ENCODE data around the gene CEMIP2.

CEMIP2 gene

DNA sequence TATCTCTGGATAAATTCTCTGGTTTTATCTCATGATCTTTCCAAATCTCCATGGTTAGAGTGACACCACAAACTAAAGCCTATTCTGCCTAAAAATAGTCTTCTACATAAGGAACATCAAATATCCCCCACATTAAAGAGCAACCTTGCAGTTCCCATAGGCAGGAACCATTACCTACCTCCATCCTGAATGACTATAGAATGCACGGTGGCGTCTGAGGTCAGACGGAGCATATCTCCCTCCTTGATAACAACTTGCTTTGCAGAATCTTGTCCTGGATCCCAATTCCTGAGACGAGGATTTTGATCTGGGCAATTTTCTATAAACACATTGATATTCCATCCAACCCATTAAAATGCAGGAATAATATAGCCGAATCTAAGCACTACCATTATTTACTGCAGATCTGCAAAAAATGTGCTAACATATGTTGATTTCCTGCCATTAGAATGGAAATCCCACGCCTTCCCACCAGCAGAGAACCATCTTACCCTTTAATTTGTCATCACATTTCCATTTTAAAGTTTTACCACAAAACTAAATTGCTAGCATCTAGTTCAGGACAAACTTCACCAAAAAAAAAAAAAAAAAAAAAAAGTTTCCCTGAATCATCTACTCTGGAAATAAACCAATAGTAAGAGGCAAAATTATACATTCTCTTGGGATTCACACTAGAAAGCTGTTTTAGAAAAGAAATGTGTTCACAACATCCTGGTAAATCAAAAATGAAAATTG is 22.1 kb downstream of the CEMIP2 start:
- no peak for DNase-seq

DNA sequence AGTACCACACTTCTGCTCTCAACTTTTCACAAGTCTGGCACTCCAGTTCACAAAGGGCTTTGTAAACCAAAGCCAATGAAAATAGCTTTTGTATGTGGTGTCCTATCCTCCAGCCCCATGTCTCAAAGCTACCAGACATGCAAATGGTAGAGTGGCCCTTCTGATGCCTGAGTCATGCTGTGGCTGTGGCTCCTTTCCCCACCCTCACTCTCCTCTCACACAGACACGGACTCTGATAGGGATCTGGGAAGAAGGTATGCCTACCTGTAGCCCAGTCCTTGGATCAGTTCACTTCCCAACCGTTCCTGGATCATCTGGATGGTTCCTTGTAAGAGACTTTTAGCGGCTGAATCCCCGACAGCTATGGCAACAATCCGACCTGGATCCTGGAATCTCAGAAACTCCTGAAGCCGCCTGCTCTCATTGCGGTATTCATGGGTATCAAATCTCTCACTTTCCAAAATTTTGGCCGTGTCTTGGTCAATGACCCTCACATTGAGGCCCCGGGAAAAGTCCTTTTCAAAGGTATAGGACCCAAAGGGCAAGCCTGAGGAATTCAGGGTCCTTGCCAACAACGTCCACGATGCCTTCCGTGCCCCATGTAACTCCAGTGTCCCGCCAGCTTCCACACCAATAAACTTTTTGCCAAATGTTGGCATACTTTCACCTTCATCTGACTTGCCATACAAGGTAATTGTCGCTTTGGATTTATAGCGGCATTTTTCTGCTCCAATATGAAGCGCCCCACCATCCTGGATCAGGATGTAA is 23.4 kb downstream of the CEMIP2 start:
- DNase-seq = no peak

DNA sequence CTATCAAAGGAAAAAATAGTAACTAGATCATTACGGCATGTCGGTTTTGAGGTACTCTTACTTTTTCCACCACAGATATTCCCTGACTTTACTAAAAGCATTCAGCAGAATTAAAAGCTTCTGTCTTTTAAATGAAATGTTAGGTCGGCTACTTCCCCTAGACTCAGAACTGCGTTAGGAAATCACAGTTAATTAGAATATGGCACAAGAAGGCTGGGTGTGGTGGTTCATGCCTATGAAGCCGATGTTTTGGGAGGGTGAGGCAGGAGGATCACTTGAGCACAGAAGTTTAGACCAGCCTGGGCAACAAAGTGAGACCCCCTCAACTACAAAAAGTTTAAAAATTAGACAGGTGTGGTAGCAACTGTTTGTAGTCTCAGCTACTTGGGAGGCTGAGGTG is 24.4 kb downstream of the CEMIP2 start:
- no peak for DNase-seq

DNA sequence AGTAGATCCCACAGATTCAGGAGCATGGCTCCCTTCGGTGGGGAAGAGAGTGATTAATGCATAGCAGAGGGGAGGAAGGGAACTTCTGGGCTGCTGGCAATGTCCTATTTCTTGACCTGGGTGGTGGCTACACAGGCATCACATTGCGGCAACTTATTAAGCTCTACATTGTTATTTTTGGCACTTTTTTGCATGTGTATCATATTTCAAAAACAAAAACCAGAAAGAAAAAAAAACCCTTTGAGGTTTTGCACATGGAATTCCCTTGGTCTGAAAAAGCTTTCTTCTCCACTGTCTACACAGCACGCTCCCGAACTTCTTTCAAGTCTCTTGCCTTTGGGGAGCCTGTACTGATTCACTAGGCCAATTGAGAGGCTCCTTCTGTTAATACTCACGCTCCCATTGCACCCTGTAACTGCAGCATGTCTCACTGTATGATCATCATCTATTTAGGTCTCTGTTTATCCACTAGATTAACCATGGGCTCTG is 25.1 kb downstream of the CEMIP2 start:
- no peak for DNase-seq

DNA sequence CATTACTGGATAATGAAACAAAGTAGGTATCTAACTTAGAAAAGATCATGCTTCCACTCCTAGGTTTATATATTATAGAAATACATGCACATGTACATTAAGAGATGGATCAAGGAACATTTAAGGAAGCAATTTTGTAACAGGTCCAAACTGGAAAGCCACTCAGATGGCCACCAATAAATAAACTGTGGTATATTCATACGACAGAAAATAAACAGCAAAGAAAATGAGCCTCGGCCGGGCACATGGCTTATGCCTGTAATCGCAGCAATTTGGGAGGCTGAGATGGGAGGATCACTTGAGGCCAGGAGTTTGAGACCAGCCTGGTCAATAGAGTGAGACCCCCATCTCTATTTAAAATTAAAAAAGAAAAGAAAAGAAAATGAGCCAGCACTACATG is 25.6 kb downstream of the CEMIP2 start:
- no peak for DNase-seq

DNA sequence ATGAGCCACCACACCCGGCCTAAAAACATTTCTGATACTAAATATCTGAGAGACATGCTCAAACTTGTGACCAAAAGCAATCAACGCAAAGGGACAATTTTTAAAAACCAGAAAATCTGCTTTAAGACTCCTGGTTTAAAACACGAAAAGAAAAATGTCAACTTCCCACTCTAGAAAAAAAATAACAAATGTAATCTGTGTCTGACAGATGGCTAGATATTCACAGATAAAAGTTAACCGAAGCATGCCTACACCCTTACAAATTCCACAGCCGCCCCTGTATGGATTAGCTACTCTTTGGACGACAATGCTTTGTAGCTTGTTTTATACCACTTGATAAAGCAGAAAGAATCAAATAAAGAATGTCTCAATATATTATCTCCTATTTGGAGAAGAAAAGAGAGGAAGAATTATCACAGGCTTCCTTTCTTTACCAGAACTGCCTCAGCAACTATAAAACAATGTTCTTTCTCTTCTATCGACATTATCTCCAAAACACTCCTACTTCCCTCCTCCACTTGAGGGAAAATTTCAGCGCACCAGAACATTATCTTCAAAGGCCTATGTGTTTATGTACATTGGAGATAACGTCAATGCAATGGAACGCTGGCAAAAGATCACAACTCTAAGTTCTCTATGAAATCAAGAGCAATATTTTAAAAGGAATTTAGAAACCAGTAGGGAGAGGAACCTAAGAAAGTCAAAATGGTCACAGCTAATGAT is 26.2 kb downstream of the CEMIP2 start:
- no peak for DNase-seq

DNA sequence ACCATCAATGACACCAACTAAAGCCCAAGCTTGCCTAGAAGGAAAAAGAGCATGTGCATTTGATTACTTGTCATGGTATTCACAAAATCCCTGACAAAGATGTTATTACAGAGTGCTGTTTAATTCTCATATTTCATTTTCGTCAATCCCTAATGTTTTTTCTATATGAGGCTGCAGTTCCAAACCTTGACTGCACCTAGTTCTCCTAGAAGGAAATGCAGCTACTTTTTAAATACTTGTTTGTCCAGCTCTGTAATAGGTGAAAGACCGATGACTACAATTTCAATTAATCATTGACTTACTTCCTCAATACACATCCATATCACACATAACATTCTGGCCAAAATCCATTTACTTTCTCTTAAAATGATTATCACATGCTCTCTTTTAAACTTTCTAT is 28.1 kb downstream of the CEMIP2 start:
- no peak for DNase-seq

DNA sequence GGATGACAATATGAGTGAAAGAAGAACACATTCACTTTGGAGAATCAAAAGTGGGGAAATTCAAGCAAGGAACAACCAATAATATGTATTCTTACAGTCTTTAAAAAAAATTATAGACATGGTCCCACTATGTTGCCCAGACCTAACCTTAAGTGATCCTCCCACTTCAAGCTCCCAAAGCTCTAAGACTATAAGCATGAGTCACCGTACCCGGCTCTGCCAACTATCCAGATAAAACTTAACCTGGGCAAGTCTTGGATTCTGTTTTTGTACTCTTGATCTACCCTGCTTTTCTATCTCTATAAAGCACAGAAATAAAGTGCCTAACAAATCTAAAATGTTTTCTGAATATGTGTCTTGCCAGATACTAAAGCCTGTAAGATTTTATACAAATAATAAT is 30.9 kb downstream of the CEMIP2 start:
- DNase-seq = no peak

DNA sequence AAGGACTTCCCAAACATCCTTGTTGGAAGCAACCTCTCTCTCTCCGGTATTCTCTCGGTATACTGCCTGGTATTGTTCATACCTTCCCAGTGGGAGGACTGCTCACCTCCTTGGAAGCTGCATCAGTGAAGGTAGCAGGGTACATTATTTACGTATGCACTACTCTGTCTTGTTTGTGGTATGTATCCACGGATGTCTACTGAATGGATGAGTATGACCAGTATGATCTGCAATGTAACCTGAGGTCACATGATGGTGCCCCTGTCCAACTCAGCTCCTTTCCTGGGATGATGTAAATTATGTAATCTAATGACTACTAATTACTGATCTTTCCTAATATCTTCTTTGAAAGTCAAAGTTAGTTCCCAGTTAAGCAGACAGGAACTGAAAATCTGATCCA is 32.1 kb downstream of the CEMIP2 start:
- DNase-seq = no peak

DNA sequence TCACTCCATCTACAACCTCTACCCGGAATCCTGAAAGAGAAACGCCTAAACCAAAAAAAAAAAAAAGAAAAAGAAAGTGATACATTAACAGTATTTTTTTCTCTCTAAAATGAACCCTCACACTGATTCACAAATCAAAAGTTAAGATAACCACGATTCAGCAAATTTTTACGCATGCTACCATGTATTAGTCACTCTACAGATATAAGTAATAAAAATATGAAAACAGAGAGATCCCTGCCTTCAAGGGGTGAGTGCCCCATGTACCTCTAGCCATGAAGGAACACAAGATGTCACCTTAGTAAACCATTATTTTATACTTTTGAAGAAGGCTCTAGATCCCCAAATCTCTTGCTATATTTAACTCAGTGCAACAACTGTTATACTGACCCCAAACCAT is 33.4 kb downstream of the CEMIP2 start:
- no peak for DNase-seq

DNA sequence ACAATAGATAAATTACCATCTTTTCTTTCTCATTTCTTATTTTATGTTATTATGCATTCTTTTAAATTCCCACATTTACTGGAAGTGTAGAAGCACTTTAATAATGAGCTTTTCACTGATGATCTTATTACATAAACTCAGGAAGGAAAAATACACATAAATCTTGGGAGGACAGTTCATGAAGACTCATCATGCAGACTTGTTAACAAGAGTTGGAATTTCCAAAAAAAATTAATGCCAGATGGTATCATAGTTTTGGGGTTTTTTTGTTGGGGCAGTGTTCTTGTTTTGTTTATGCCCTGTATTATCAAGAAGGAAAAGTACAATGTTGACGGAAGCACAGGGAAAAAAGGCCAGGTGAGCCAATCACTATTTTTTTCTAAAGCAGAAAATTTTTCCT is 35.1 kb downstream of the CEMIP2 start:
- no peak for DNase-seq

DNA sequence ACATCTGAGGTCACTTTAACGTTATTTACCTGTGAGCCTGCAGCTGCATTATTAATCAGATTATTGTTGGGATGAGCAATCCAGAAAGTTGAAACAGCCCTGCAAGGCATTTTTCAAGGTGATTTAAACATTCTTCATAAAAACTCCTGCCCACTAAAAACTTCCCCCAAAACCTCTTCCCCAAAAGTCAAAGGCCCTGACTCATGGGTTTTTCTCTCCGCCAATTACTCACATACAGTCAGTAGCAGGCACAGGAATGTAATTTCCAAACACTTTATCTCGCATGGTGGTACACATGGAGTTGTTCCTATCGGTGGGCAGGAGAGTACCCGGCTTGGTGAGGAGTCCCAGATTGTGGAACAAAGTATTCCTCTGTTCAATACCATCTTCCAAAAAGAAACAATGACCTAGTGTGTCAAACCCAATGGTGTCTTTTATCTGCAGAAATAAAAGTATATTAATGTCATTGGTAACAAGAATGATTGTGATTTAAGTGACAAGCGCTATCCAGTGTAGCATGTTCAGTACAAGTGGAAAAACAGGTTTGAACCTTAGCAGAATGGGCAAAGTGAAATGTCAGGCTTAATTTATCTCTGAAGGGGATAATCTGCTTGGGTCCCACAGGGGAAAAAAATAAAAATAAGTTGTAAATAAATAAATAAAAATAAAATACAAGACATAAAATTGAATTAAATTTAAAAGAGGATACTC is 38.3 kb downstream of the CEMIP2 start:
- no peak for DNase-seq

DNA sequence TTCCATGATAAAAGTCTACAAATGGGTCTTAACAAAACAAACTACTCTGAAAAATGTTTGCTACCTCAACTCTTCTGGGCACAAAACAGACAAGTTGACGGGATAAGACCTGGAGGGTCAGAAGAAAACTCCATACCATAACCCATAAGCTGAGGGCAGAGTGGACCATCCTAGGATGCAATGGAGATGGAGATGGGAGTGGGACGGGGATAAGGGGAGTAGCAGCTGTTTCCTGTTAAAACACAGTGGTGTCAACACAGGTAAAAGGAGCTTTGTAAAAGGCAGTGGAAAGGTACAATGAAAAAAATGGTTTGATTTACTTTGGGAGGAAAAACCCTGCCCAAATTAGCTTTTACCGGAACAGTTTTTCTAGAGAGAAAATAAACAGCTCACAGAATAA is 41.6 kb downstream of the CEMIP2 start:
- no peak for DNase-seq

DNA sequence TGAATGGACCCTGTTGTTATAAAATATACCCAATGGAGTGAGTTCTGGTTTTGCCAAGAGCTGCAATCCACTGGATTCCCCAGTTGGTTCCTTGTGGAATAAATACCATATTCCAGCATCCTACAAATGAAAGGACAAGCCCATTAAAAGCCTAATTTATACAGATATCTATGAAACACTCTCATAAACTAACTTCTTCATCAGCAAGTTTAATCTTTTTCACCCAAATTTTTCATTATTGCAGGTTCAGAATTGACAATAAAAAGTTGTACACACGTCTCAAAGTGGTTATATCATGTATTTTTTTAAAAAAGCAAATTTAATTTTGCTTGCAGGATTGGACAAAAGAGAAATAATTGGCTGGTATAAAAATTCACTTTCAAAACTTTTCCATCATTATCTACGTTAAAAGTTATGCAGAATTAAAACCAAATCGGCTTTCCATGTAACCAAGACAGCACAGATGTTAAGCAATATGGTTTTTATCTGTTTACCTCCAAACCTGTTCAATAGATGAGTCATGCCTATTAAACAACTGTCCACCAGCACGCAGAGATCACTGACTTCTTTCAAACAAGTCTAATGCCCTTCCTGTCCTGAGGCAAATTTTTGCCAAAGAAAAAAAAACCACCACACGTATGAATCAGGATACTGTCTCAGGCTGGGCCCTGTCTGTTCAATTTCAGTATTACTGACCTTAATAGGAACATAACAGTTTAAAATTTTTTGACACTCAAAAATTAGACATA is 42.5 kb downstream of the CEMIP2 start:
- DNase-seq = no peak

DNA sequence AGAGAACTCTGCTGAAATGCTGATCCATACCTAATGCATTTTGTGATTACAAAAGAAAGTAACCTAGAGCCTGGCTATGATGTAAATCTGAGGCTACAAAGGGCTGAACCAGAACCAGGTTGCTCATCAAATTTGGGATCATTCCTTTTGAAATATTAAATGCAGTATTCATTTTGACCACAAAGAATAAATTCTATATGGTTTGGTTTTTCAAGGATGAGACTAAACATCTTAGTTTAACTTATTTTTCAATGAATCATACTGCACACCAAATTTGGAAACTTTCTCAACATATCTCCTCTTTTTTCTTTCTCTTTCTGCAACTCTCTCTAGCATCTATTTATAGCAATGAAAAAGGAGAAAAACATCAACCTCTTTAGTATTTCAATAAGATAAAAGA is 46.5 kb downstream of the CEMIP2 start:
- no peak for DNase-seq

DNA sequence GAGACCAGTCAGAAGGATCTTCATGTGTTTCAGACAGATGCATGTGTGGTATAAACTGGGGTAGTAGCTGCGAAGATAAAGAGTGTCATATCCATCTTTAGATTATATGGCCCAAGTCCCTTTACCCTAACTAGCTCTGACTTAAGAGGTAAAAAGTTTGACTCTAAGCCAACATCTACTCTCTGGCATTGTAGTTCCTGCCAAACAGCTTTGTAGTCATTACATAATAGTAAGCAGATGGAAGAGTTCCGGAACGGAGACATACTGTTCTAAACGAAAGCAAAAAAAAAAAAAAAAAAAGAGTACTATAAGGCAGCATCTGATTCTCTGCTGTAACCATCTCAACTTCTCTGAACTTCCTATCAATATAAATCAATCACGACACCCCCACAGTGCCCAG is 48.8 kb downstream of the CEMIP2 start:
- no peak for DNase-seq

DNA sequence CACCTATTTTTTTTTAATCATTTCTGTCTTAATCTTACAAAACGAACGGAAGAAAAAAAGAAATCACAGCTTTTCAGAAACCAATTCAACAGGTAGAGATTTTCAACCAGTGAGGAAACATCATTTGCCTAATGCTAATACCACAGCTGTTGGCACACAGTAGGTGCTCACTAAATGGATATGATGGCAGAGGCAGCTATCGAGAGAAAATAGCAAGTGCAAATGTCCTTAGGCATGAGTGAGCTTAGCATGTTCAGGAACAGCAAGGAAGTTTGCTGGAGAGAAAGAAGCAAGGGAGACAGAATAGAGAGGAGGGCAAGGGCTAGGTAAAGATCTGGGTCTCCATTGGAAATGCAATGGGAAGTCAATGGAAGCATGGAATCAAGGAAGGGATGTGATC is 49.2 kb downstream of the CEMIP2 start:
- DNase-seq = no peak

DNA sequence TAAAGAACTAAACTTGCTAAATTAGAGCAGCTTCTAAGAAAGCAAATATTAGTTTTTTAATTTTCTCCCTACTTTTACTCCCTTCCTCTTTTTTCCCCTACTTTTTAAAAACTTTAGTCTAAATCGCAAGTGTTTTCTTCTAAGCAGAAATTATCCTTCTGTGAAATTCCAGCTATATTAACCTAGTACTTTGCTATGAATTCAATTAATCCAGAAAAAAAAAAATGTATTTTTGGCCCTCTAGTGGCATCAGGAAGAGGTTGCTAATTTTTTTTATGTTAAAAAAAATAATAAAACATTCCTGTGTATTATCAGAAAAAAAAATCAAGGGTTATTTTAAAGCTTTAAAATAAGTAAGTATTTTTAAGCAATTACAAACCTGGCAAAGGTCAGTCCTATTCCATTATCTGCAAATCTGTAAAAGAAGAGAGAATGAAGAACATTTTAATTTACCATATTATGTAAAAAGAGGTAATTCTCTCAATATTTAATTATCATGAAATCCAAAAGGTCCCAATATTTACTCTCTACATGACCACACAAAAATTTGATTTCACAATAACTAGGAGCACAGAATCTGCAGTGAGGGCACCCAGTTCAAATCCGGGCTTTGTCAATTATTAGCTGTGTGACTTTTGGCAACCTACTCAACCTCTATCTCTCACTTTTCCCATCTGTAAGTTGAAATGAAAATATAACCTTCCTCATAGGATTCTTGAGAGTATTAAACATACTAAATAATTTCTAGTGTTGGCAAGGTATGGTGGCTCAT is 52.0 kb downstream of the CEMIP2 start:
- no peak for DNase-seq

DNA sequence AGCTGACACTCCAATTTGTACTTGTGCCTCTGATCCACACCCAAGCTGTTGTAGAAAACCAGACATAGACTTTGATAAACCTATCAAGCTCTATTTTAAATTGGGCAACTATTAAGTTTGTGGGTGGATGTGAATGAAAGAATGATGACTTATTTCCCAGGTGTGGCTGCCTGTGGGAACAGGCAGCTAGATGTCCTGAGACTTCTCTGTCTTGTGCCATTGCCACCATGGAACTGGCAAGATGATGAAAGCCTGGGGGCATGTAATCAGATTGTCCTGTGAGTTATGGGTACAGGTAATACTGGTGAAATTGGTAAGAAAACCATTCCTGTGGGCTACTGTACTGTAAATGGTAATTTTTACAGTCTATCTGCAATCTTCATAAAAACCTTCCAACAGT is 57.5 kb downstream of the CEMIP2 start:
- DNase-seq = no peak

DNA sequence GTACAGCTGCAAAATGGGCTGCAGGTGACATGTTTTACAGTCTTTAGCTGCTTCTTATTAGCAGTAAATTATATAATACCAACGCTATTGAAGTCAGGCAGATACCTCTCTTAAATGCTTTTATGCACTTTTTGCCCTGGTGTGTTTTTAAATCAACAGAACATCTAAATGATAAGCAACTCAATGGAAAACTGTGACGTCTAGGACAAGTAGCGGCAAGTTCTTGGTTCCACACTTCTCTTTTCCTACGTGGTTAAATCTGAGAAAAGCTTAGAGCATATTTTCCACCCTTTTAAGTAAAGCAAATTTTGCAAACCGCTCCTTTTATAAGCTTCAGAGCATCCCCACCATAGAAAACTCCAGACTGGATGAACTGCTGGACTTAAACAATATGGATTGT is 58.1 kb downstream of the CEMIP2 start:
- DNase-seq = no peak

DNA sequence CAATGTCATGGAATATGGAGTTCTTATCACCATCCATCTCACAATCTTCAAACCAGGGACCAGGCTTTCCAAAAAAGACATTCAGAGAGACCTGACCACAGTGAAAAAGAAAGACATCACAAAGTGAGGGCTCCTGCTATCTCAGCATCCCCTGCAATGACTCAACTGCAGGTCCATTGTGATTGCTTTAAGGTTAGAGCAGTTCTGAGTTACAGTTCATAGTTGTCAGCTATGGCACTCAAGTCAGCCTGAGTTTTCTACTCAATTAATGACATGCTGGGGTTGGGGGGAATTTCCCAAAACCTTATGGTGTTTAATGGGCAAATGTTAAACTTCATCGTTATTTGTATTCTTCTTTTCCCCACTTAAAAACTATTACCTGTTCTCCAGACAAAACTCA is 58.9 kb downstream of the CEMIP2 start:
- no peak for DNase-seq

DNA sequence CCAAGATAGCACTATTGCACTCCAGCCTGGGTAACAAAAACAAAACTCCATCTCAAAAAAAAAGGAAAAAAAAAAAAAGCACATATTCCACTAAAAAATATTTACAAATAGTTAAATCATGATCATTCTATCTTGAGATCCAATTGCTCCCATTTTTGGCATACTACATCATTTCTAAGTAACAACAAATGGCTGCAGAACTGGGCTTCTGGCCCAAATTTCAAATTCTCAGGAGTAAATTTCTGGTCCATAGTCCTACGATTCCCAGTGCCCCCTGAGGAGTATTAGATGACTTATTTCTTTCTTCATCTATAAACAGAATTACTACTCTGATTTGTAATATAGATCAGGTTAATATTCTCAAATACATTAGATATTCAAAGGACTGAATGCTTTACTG is 62.1 kb downstream of the CEMIP2 start:
- DNase-seq = no peak
